Tibial artery (tissue), 4 donors: ENCODE measurements around the gene MYO9B.

ENCODE experiments used
- DNase-seq, 2 donors: peaks; one replicate each; pipeline ENCODE4 v3.0.0-alpha.2; 2019
- H3K27ac ChIP-seq, 2 donors: fragments of 200-600 bp; sonication (generic) in 1 of 2; 1 replicate in 1 of 2; 2 replicates in 1 of 2; pipeline ENCODE4 v1.5.1; 2018 to 2019; ENCODE audit warnings: mild to moderate bottlenecking in 1 of 2
- H3K27me3 ChIP-seq, 2 donors: fragments of 200-600 bp; sonication (generic) in 1 of 2; one replicate each; pipeline versions ENCODE4 v1.5.1 to v1.6.0; 2016 to 2019
- H3K36me3 ChIP-seq, 3 donors: fragments of 200-600 bp; sonication (generic) in 2 of 3; one replicate each; pipeline ENCODE4 v1.5.1; 2016 to 2019; ENCODE audit warnings: mild to moderate bottlenecking in 2 of 3
- H3K4me1 ChIP-seq, 4 donors: fragments of 200-600 bp; sonication (generic) in 2 of 4; 1 replicate in 3 of 4; 2 replicates in 1 of 4; pipeline ENCODE4 v1.5.1; 2016 to 2019
- H3K4me3 ChIP-seq, 2 donors: fragments of 200-600 bp; sonication (generic) in 1 of 2; 1 replicate in 1 of 2; 2 replicates in 1 of 2; pipeline ENCODE4 v1.5.1; 2018 to 2019; ENCODE audit warnings: mild to moderate bottlenecking in 2 of 2
- H3K9me3 ChIP-seq, 3 donors: fragments of 200-600 bp; sonication (generic) in 1 of 3; one replicate each; pipeline ENCODE4 v1.5.1; 2016 to 2019
- intact Hi-C: fragments of 100-400 bp; cut with DNase I; formaldehyde crosslinking; loops from one replicate; pipeline ENCODE4 v1.15.0; 2023; ENCODE audit warnings: low total_unique reads
- TF ChIP-seq, protein P1 (sequence below), 2 experiments: fragments of 200-600 bp in 1 of 2; fragments of 450-650 bp in 1 of 2; IDR thresholded peaks; one replicate each; pipeline ENCODE4 v1.5.1; 2017 to 2019; ENCODE audit warnings: antibody characterized with exemption in 2 of 2, mild to moderate bottlenecking in 1 of 2, moderate library complexity in 1 of 2

The MYO9B gene

DNA sequence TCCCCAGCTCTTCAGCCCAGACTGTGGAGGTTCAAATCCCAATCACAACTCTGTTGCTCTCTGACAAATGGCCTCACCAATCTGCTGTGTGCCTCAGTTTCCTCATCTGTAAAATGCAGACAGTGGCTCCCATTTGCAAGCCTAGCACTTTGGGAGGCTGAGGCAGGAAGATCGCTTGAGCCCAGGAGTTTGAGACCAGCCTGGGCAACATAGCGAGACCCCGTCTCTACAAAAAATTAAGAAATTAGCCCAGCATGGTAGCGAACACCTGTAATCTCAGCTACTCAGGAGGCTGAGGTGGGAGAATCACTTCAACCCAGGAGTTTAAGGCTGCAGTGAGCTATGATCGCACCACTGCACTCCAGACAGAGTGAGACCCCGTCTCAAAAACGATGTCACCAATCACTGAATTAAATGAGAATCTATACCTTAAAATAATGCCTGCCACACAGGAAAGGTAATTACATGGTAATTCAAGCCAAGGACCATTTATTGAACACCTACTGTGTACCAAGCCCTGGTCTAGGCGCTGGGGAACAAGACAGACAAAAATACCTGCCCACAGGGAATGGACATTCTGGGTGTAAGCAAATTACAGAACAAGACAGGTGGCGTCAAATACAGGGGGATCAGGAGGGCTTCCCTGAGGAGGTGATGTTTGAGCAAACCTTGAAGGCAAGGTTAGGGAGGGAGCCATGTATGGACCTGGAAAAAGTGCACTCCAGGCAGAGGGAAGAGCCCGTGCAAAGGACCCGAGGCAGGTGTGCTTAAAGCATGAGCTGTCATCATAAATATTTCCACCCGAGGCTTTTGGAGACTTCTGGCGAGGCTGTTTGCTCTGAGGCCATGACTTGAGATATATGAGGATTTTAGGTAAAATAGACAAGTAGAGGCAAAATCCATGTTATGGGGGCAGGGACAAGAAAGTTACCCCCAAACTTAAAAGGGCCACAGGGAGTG is 162.4 kb downstream of the MYO9B start:
- no peak for DNase-seq
- peaks cover 0 to 50% (median 8%) of the 10 kb centered on the region in 3 donors for H3K36me3 ChIP-seq
- no peak overlapping the region for H3K4me3 ChIP-seq
- no peaks in the 10 kb centered on the region for H3K9me3 ChIP-seq
- no peak overlapping the region for H3K27ac ChIP-seq
- TF ChIP-seq, protein P1, sequence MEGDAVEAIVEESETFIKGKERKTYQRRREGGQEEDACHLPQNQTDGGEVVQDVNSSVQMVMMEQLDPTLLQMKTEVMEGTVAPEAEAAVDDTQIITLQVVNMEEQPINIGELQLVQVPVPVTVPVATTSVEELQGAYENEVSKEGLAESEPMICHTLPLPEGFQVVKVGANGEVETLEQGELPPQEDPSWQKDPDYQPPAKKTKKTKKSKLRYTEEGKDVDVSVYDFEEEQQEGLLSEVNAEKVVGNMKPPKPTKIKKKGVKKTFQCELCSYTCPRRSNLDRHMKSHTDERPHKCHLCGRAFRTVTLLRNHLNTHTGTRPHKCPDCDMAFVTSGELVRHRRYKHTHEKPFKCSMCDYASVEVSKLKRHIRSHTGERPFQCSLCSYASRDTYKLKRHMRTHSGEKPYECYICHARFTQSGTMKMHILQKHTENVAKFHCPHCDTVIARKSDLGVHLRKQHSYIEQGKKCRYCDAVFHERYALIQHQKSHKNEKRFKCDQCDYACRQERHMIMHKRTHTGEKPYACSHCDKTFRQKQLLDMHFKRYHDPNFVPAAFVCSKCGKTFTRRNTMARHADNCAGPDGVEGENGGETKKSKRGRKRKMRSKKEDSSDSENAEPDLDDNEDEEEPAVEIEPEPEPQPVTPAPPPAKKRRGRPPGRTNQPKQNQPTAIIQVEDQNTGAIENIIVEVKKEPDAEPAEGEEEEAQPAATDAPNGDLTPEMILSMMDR (IDR thresholded peaks at IDR 0.05) = no peak
- H3K27me3 ChIP-seq = no peaks in the 10 kb centered on the region
- H3K4me1 ChIP-seq = peaks cover 0 to 51% (median 39%) of the 10 kb centered on the region in 4 donors
- intact Hi-C loops = loop anchor here (10.0 kb wide), 2 partner anchors 163 to 617 kb away; partner anchors contain the start of genes HAUS8, MYO9B and RPL18A

DNA sequence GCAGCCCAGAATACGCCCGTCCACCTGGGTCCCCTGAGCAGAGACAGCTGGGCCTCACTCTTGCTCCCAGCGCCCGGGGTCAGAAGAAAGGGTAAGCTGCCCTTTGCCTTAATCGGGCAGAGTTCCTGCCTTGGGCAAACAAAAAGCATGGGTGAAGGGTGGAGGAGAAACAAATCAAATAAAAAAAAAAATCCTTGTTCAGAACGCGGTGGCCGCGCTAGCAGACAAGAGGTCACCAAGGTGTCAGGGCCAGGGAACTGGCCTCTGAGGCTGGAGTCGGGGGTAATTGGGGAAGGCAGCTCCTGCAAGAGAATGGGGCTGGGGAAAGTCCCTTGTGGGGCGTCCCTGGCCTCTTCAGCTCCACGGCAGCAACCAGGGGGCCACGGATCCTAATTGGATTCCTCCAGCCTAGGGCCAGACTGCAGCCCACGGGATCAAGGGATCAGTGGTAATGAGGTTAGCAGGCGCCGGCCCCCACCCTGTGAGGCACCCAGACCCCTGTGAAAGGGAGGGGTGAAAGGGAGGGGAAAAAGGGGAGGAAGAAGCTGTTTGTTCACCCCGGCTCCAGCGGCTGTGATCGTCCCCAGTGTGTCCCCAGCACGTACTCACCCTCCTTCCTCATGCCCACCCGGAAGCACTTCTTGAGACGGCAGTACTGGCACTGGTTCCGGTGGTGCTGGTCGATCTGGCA is 164.6 kb downstream of the MYO9B start:
- H3K4me1 ChIP-seq = peaks cover 0 to 49% (median 42%) of the 10 kb centered on the region in 4 donors
- no peak overlapping the region for H3K27ac ChIP-seq
- H3K4me3 ChIP-seq = no peak overlapping the region
- no peaks in the 10 kb centered on the region for H3K27me3 ChIP-seq
- intact Hi-C loops = no loop called here
- H3K9me3 ChIP-seq = no peaks in the 10 kb centered on the region
- DNase-seq = no peak
- peaks cover 0 to 39% (median 4%) of the 10 kb centered on the region in 3 donors for H3K36me3 ChIP-seq
- TF ChIP-seq, protein P1 (IDR thresholded peaks at IDR 0.05) = no peak

DNA sequence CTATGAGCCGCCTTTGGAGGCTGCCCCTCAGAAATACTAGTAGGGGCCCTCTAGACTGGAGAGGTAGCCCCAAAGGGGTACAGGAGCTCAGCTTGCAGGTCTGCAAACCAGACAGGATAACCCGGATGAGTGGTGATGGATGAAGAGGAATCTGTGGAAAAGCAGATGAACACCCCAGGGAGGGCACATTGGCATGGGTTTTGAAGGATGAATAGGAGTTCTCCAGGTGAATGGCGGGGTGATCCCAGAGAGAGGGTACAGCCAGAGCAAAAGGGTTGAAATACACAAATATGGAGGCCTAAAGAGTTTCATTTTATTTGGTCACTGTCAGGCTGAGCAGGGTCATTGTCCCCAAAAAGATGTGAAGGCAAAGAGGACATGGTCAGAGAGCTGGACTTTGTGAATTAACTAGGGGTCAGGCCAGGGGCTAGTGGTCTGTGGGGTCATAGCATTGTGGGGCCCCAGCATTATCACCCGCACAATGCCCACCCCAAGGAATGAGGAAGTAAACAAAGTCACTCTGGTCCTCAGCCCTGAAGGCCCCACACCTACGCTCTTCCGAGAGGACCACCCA is 165.3 kb downstream of the MYO9B start:
- no peak overlapping the region for H3K4me3 ChIP-seq
- H3K9me3 ChIP-seq = no peaks in the 10 kb centered on the region
- DNase-seq = no peak
- peaks cover 0 to 39% (median 4%) of the 10 kb centered on the region in 3 donors for H3K36me3 ChIP-seq
- H3K27ac ChIP-seq = peak overlapping the region; percentile 71 to 88
- TF ChIP-seq, protein P1 (IDR thresholded peaks at IDR 0.05) = no peak
- intact Hi-C loops = no loop called here
- H3K4me1 ChIP-seq = peaks cover 0 to 46% (median 38%) of the 10 kb centered on the region in 4 donors
- H3K27me3 ChIP-seq = no peaks in the 10 kb centered on the region

DNA sequence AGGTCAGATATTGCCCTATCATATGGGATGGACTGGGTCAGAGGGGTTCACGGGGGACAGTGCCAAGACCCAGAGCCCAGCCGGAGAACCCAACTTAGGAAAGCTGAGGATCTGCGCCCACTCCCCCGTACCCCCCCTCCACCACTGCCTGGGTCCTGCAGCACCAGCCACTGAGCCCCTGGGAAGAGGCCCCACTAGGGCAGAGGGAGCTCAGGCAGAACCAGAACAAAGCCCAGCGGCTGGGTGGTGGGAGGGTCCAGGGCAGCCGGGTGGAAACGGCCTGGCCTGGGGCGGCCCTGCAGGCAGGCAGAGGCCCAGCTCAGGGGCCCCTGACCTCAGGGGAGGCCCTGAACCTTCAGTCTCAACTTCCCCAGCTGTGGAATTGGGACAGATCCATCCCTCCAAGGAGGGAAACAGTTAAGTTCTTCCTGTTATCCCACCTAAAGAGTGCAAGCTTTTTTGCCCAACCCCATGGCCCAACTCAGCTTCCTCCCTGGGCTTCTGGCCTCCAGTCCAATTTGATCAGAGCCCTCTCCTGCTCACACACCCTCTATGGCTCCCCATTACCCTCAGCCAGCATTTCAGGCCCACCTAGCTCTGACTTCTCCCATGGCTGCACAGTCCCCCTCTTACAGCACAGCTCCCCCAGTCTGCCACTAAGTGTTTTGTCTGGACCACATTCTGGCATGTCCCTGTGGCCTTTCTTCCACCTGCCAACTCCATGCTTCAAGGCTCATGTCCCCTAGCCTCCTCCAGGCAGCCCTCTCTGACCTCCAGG is 167.0 kb downstream of the MYO9B start:
- TF ChIP-seq, protein P1 (IDR thresholded peaks at IDR 0.05) = no peak
- Histone ChIP-seq H3K36me3 (peaks cover 0 to 32% (median 4%) of the 10 kb centered on the region in 3 donors), H3K4me1 (peaks cover 0 to 46% (median 35%) of the 10 kb centered on the region in 4 donors), H3K9me3 (no peaks in the 10 kb centered on the region), H3K27me3 (no peaks in the 10 kb centered on the region), H3K27ac (peak overlapping the region; percentile 71 to 88), H3K4me3 (peak overlapping the region in 1 of 2 donors; percentile 86)
- no peak for DNase-seq
- intact Hi-C loops = no loop called here
